Activated T-helper 2 cell treated with anti-CD3 and anti-CD28 coated beads, Interferon-gamma antibody, Interleukin-2, Interleukin-4, amounts not matched to agents 10 μg/mL and 5 μg/mL and 100 μg/mL, durations not matched to agents 14 hours and 24 hours and 36 hours (primary cell): ENCODE measurements around the gene STAMBP. TPM values are rescaled to one million over a fixed set of nuclear protein-coding genes. Genes with fewer than 3 reads are reported as not detected.
"Not testable (repeated sequence)": the region's sequence is repeated elsewhere in the genome, so short reads cannot be mapped to it uniquely, and the experiment has no call there.

Experiments
- DNase-seq: peaks from one replicate; pipeline ENCODE4 v3.0.0; 2021; ENCODE audit warnings: low spot score
- H3K27ac Mint-ChIP-seq: one replicate; pipeline ENCODE4 v1.8.0; 2021; ENCODE audit warnings: mixed read lengths
- H3K27me3 Mint-ChIP-seq: one replicate; pipeline ENCODE4 v1.8.0; 2021; ENCODE audit warnings: low read depth, mixed read lengths
- H3K36me3 Mint-ChIP-seq: one replicate; pipeline ENCODE4 v1.8.0; 2021; ENCODE audit warnings: low read depth, mixed read lengths
- H3K4me1 Mint-ChIP-seq: one replicate; pipeline ENCODE4 v1.8.0; 2021; ENCODE audit warnings: low read depth, mixed read lengths
- H3K4me3 Mint-ChIP-seq: one replicate; pipeline ENCODE4 v1.8.0; 2021; ENCODE audit warnings: low read depth, mild to moderate bottlenecking, moderate library complexity, mixed read lengths
- H3K9me3 Mint-ChIP-seq: one replicate; pipeline ENCODE4 v1.8.0; 2021; ENCODE audit warnings: mixed read lengths
- intact Hi-C: fragments of 100-400 bp; cut with micrococcal nuclease; formaldehyde crosslinking; loops from one replicate; pipeline ENCODE4 v1.15.1; 2023
- total RNA-seq: library from RNA; stranded (reverse); gene quantifications from 2 replicates; pipeline ENCODE4 v1.2.3, GENCODE V29; 2022

Gene STAMBP
- total RNA-seq, 1 donor from 2014 or later = 54.3 TPM

GRCh38 chr2:73894475-73894850 is 65.7 kb downstream of the STAMBP start:
- no peaks in the 10 kb centered on the region for H3K27me3 Mint-ChIP-seq
- no peak overlapping the region for H3K27ac Mint-ChIP-seq
- no peak overlapping the region for H3K4me3 Mint-ChIP-seq
- DNase-seq = no peak
- intact Hi-C loops = no loop called here
- H3K9me3 Mint-ChIP-seq = no peaks in the 10 kb centered on the region
- peaks cover 34% of the 10 kb centered on the region for H3K4me1 Mint-ChIP-seq
- H3K36me3 Mint-ChIP-seq = no peaks in the 10 kb centered on the region

DNA sequence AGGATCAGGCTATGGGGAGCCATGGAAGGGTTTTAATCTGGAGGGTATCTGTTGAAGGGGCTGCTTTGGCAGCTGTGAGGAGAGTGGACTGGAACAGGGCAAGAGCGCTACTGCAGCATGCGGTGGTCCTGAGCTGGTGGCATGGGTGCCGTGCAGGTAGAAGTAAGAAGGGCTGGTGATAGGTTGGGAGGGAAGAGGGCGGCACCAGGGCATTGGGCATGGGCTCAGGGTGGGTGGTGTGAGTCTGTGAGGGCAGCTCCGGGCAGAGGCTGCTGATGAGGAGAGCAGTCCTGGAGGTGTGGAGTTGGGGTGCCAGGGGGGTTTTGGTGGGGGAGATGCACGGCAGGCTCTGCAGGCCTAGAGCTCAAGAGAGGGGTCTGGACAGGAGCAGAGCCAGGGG is 66.1 kb downstream of the STAMBP start:
- Mint-ChIP-seq H3K27ac (no peak overlapping the region), H3K4me1 (peaks cover 34% of the 10 kb centered on the region), H3K9me3 (no peaks in the 10 kb centered on the region), H3K27me3 (no peaks in the 10 kb centered on the region), H3K4me3 (no peak overlapping the region), H3K36me3 (no peaks in the 10 kb centered on the region)
- intact Hi-C loops = no loop called here
- DNase-seq = no peak

- intact Hi-C loops = no loop called here
- peak overlapping the region; percentile 47 for H3K27ac Mint-ChIP-seq
- no peaks in the 10 kb centered on the region for H3K27me3 Mint-ChIP-seq
- no peaks in the 10 kb centered on the region for H3K36me3 Mint-ChIP-seq
- H3K4me3 Mint-ChIP-seq = no peak overlapping the region
- DNase-seq = no peak
- H3K9me3 Mint-ChIP-seq = no peaks in the 10 kb centered on the region
- H3K4me1 Mint-ChIP-seq = peaks cover 34% of the 10 kb centered on the region
Measured at GRCh38 chr2:73895473-73895872, 66.7 kb downstream of the STAMBP start.

DNA sequence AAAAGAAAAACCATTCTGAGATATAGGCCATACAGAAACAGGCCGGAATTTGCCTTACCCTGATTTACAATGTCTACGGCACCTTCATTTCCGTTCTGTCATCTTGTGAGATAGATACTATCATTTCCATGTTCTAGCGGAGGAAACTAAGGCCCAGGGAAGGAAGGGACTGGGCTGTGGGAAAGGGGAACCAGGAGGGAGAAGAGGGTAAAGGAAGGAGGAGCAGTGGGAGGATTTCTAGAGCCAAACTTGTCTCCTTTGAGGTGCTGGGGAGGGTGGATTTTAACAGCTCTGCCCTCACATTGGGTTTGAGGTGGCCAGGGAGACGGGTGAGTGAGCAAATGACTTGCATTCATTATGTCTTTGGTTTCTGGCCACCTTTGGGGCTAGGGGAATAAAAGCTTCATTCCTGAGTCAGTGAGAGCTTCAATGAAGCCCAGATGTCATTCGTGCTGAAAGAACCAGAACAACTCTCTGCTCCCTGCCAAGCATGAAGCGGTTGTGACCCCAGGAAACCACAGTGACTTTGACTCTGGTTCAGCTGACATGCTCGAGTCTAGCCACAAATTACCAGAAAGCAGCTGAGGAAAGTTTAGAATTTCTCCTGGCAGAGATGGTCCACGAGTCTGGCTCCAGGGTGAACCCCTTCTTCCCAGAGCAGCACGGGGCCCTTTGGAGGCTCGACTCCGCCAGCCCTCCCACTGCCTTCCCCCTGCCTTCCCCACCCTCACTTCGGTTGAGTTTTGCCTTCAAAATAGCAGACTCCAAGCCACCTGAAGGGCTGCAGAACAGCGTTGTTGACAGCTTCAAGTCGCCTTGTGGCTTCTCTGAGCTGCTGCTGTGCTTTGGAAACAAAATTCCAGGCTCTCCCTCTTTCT is 67.8 kb downstream of the STAMBP start:
- Mint-ChIP-seq H3K27me3 (no peaks in the 10 kb centered on the region), H3K9me3 (no peaks in the 10 kb centered on the region), H3K36me3 (no peaks in the 10 kb centered on the region), H3K27ac (peak overlapping the region; percentile 92), H3K4me1 (peaks cover 35% of the 10 kb centered on the region), H3K4me3 (peak overlapping the region; percentile 42)
- intact Hi-C loops = loop anchor here (1.0 kb wide), 2 partner anchors 10 to 65 kb away; no protein-coding TSS in a partner anchor
- peak; percentile 24 for DNase-seq

- no peak overlapping the region for H3K4me3 Mint-ChIP-seq
- intact Hi-C loops = no loop called here
Measured at GRCh38 chr2:73897240-73897583, 68.5 kb downstream of the STAMBP start.

DNA sequence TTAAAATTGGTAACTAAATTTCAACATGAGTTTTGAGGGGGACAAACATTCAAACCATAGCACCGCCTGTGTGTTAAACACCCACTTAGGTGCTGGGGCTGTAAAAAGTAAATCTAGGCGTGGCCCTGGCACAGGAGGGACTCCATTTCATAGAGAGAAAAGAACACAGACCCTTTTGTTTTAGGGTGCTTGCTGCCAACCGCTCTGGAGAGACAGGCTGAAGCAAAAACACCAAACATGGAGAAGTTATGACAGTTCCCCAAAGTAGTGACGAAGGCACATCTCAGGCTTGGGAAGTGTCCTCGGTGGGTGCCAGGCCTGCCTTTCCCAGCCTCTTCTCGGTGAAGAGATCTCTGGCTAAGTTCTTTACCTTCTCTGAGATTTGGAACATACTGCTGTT is 69.2 kb downstream of the STAMBP start:
- no peak overlapping the region for H3K4me3 Mint-ChIP-seq
- intact Hi-C loops = no loop called here
- H3K4me1 Mint-ChIP-seq = peaks cover 42% of the 10 kb centered on the region
- no peaks in the 10 kb centered on the region for H3K9me3 Mint-ChIP-seq
- H3K27ac Mint-ChIP-seq = no peak overlapping the region
- H3K36me3 Mint-ChIP-seq = no peaks in the 10 kb centered on the region
- H3K27me3 Mint-ChIP-seq = peaks cover 2% of the 10 kb centered on the region
- DNase-seq = no peak

More at GRCh38 chr2:73897240-73897583, 68.5 kb downstream of the STAMBP start:
- no peaks in the 10 kb centered on the region for H3K36me3 Mint-ChIP-seq
- no peaks in the 10 kb centered on the region for H3K27me3 Mint-ChIP-seq
- peak overlapping the region; percentile 60 for H3K27ac Mint-ChIP-seq
- peaks cover 39% of the 10 kb centered on the region for H3K4me1 Mint-ChIP-seq
- H3K9me3 Mint-ChIP-seq = no peaks in the 10 kb centered on the region
- DNase-seq = no peak

- peaks cover 2% of the 10 kb centered on the region for H3K27me3 Mint-ChIP-seq
- no peak overlapping the region for H3K27ac Mint-ChIP-seq
- no peak for DNase-seq
- no peaks in the 10 kb centered on the region for H3K9me3 Mint-ChIP-seq
- no peak overlapping the region for H3K4me3 Mint-ChIP-seq
- no peaks in the 10 kb centered on the region for H3K36me3 Mint-ChIP-seq
- intact Hi-C loops = no loop called here
- H3K4me1 Mint-ChIP-seq = peaks cover 32% of the 10 kb centered on the region
Measured at GRCh38 chr2:73899801-73900336, 71.1 kb downstream of the STAMBP start.

DNA sequence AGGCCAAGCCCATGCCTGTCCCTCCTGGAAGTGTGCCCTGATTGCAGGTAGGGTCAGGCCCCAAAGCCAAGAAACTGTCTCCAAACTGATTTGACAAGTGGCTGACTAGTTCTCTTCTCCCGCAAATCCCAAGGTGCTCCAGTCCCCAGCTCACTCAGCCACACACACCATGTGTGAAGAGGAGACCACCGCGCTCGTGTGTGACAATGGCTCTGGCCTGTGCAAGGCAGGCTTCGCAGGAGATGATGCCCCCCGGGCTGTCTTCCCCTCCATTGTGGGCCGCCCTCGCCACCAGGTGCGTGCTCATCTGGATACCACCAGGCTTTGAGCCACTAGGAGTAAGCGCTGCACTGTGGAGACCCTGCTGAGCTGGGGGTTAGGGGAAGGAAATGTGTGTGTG is 72.4 kb downstream of the STAMBP start:
- peaks cover 2% of the 10 kb centered on the region for H3K27me3 Mint-ChIP-seq
- no peak overlapping the region for H3K4me3 Mint-ChIP-seq
- peaks cover 25% of the 10 kb centered on the region for H3K4me1 Mint-ChIP-seq
- intact Hi-C loops = no loop called here
- DNase-seq = no peak
- H3K36me3 Mint-ChIP-seq = no peaks in the 10 kb centered on the region
- no peaks in the 10 kb centered on the region for H3K9me3 Mint-ChIP-seq
- H3K27ac Mint-ChIP-seq = no peak overlapping the region

DNA sequence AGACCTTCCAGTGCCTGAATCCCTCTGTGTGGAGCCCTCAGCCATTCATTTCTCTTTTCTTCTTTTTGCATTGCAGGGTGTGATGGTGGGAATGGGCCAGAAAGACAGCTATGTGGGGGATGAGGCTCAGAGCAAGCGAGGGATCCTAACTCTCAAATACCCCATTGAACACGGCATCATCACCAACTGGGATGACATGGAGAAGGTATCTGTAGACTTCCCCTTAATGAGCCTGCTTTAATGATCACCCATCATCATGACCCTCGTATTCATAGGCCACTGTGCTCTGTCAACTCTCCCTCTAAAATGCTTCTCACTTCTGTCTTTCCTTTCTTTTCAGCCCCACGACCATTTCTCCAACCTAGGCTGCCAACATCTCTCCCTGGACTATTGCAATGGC is 73.5 kb downstream of the STAMBP start:
- no peak overlapping the region for H3K4me3 Mint-ChIP-seq
- no peak overlapping the region for H3K27ac Mint-ChIP-seq
- H3K36me3 Mint-ChIP-seq = no peaks in the 10 kb centered on the region
- peaks cover 14% of the 10 kb centered on the region for H3K4me1 Mint-ChIP-seq
- H3K9me3 Mint-ChIP-seq = no peaks in the 10 kb centered on the region
- peaks cover 2% of the 10 kb centered on the region for H3K27me3 Mint-ChIP-seq
- DNase-seq = no peak
- intact Hi-C loops = no loop called here

DNA sequence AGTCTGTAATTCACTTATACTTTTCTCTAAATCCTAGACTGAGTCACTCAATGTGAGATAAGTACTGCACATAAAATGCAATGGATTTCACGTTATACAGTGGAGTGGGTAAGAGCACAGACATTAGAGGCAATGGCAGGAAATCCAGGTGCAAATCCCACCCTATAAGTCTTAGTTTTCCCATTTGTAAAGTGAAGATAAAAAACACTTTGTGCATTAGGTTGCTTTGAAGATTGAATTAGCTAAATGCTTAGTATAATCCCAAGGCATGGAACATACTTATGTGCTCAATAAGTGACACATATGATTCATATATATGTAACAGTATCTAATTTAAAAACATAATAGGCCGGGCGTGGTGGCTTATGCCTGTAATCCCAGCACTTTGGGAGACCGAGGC is 74.6 kb downstream of the STAMBP start:
- no peak overlapping the region for H3K4me3 Mint-ChIP-seq
- intact Hi-C loops = no loop called here

DNA sequence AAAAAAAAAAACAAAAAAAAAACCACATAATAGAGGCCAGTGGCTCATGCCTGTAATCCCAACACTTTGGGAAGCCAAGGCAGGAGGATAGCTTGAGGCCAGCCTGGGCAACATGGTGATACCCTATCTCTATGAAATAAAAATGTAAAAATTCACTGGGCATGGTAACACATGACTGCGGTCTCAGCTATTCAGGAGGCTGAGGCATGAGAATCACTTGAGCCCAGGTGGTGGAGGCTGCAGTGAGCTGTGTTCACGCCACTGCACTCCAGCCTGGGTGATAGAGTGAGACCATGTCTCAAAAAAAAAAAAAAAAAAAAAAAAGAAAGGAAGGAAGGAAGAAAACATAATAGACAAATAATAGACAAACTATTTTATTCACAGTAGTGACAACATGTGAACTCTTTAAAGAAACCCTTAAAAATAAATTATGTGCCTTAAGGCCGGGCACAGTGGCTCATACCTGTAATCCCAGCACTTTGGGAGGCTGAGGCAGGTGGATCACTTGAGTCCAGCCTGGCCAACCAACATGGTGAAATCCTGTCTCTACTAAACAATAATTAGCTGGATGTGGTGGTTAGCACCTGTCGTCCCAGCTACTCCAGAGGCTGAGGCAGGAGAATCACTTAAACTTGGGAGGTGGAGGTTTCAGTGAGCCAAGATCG is 75.3 kb downstream of the STAMBP start:
- intact Hi-C loops, H3K36me3 Mint-ChIP-seq, H3K4me3 Mint-ChIP-seq, H3K27ac Mint-ChIP-seq, H3K27me3 Mint-ChIP-seq, H3K9me3 Mint-ChIP-seq, DNase-seq: not testable (repeated sequence)
- H3K4me1 Mint-ChIP-seq = peaks cover 17% of the 10 kb centered on the region

More for the DNA sequence above, 74.6 kb downstream of the STAMBP start:
- no peaks in the 10 kb centered on the region for H3K9me3 Mint-ChIP-seq
- no peak for DNase-seq
- no peaks in the 10 kb centered on the region for H3K36me3 Mint-ChIP-seq
- H3K27me3 Mint-ChIP-seq = peaks cover 2% of the 10 kb centered on the region
- no peak overlapping the region for H3K27ac Mint-ChIP-seq
- H3K4me1 Mint-ChIP-seq = peaks cover 14% of the 10 kb centered on the region

GRCh38 chr2:73904952-73905351 is 76.2 kb downstream of the STAMBP start:
- Mint-ChIP-seq H3K9me3 (no peaks in the 10 kb centered on the region), H3K36me3 (no peaks in the 10 kb centered on the region), H3K27me3 (peaks cover 2% of the 10 kb centered on the region), H3K4me3 (no peak overlapping the region), H3K27ac (no peak overlapping the region), H3K4me1 (peaks cover 17% of the 10 kb centered on the region)
- intact Hi-C loops = no loop called here
- DNase-seq = no peak

DNA sequence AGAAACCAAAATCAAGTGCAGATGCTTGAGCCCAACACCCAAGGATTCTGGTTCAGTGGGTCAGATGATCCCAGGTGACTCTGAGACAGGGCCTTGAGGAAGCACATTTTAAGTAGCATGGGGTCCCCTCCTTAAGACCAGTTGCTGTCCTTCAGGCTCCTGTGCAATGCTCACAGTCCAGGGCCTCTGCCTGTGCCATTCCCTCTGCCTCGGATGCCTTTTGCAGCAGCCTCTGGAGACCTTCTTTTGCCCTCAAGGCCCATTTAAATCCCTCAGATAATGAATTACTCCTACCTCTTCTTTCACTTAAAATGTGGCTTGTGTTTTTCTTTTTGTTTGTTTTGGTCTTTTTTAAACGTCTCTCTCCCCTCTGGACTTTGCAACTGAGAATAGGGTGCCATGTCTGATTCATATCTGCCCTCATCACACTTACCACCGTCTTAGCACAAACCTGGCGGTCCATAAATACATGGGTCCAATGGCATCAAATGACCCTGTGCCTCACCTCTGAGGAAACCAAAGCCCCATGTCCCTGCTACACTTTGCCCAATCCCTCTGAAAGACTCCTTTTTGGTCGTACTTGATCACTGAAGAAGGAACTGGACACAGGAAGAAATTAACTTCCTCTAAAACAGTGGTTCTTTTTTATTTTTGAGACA is 78.2 kb downstream of the STAMBP start:
- Mint-ChIP-seq H3K36me3 (no peaks in the 10 kb centered on the region), H3K27me3 (peaks cover 2% of the 10 kb centered on the region), H3K4me1 (peaks cover 15% of the 10 kb centered on the region), H3K9me3 (no peaks in the 10 kb centered on the region), H3K4me3 (no peak overlapping the region), H3K27ac (no peak overlapping the region)
- DNase-seq = no peak
- intact Hi-C loops = no loop called here
